ENCODE results near the gene ZEB1.

GRCh38 chr10:31467791-31468535, 148.9 kb downstream of the ZEB1 start:
- TF ChIP-seq CTCF (IDR thresholded peaks at IDR 0.05) (peak in 1 of 3 donors; percentile 62), POLR2A (IDR thresholded peaks at IDR 0.05) (no peak)

All from breast epithelium (tissue), 3 donors.